ENCODE results near the gene RPRD1B.

RPRD1B gene

GRCh38 chr20:38084425-38084951 lies 50.9 kb downstream of the RPRD1B start:
- peaks cover 0 to 14% of the 10 kb centered on the region in 2 donors for H3K9me3 ChIP-seq (replicated peaks in 1 of 2; ENCODE audit: control insufficient read depth in 2 of 2, insufficient read depth in 1 of 2, low read depth in 1 of 2, low read length in 2 of 2)
- no peak overlapping the region for H3K14ac ChIP-seq (ENCODE audit: low read length)
- H3K9ac ChIP-seq (ENCODE audit: low read depth, low read length, poor library complexity) = no peak overlapping the region
- no peak overlapping the region for H2BK5ac ChIP-seq (ENCODE audit: low read length)
- H3K27me3 ChIP-seq (ENCODE audit: control insufficient read depth in 3 of 3, insufficient read depth in 3 of 3, low read depth in 1 of 3, low read length in 3 of 3) = no peaks in the 10 kb centered on the region
- H4K8ac ChIP-seq (ENCODE audit: low read depth, low read length) = no peak overlapping the region
- no peak overlapping the region for H4K91ac ChIP-seq (ENCODE audit: low read depth, low read length, poor library complexity)
- H3K36me3 ChIP-seq (replicated peaks in 1 of 2; ENCODE audit: control insufficient read depth in 2 of 2, insufficient read depth in 2 of 2, low read length in 2 of 2) = peaks cover 9 to 92% of the 10 kb centered on the region in 2 donors
- no peak overlapping the region for H2BK15ac ChIP-seq (ENCODE audit: low read length)
- H3K4me1 ChIP-seq (ENCODE audit: control insufficient read depth in 2 of 2, insufficient read depth in 1 of 2, low read depth in 1 of 2, low read length in 2 of 2) = peaks cover 0 to 2% of the 10 kb centered on the region in 2 donors
- H2BK120ac ChIP-seq (ENCODE audit: low read depth, low read length) = no peak overlapping the region
- H2AFZ ChIP-seq (ENCODE audit: low read length) = no peak overlapping the region
- no peak for DNase-seq (ENCODE audit: low spot score)
- H3K4me2 ChIP-seq (ENCODE audit: insufficient read depth, low read length, poor library complexity, severe bottlenecking) = no peak overlapping the region
- no peak overlapping the region for H3K4me3 ChIP-seq (ENCODE audit: low read length in 2 of 2)
- no peak overlapping the region for H2AK5ac ChIP-seq (ENCODE audit: low read depth, low read length)
- no peak overlapping the region for H3K27ac ChIP-seq (replicated peaks; ENCODE audit: low read length)
- no peak overlapping the region for H3K23ac ChIP-seq (ENCODE audit: low read depth, low read length, poor library complexity)
- no peak overlapping the region for H3K18ac ChIP-seq (ENCODE audit: low read length)
- H3K4ac ChIP-seq (ENCODE audit: low read length) = no peak overlapping the region
- no CpG with 5 or more reads among the region's 5 CpGs for WGBS, 2 donors (ENCODE audit: extremely low coverage in 2 of 2, insufficient read length in 2 of 2, insufficient replicate concordance in 1 of 2)
- no peaks in the 10 kb centered on the region for H3K79me1 ChIP-seq (ENCODE audit: low read depth, low read length)
- no peak overlapping the region for H2BK12ac ChIP-seq (ENCODE audit: low read length)

GRCh38 chr20:38085026-38085425 lies 51.5 kb downstream of the RPRD1B start:
- no peak overlapping the region for H3K18ac ChIP-seq (ENCODE audit: low read length)
- no peak overlapping the region for H2BK15ac ChIP-seq (ENCODE audit: low read length)
- H2BK120ac ChIP-seq (ENCODE audit: low read depth, low read length) = no peak overlapping the region
- H2BK5ac ChIP-seq (ENCODE audit: low read length) = no peak overlapping the region
- H3K27me3 ChIP-seq (ENCODE audit: control insufficient read depth in 3 of 3, insufficient read depth in 3 of 3, low read depth in 1 of 3, low read length in 3 of 3) = no peaks in the 10 kb centered on the region
- no peaks in the 10 kb centered on the region for H3K79me1 ChIP-seq (ENCODE audit: low read depth, low read length)
- no peak for DNase-seq (ENCODE audit: low spot score)
- H3K4me3 ChIP-seq (ENCODE audit: low read length in 2 of 2) = no peak overlapping the region
- no CpG with 5 or more reads among the region's 10 CpGs for WGBS, 2 donors (ENCODE audit: extremely low coverage in 2 of 2, insufficient read length in 2 of 2, insufficient replicate concordance in 1 of 2)
- H3K4me1 ChIP-seq (ENCODE audit: control insufficient read depth in 2 of 2, insufficient read depth in 1 of 2, low read depth in 1 of 2, low read length in 2 of 2) = peaks cover 0 to 2% of the 10 kb centered on the region in 2 donors
- H3K23ac ChIP-seq (ENCODE audit: low read depth, low read length, poor library complexity) = no peak overlapping the region
- H4K91ac ChIP-seq (ENCODE audit: low read depth, low read length, poor library complexity) = no peak overlapping the region
- no peak overlapping the region for H3K9ac ChIP-seq (ENCODE audit: low read depth, low read length, poor library complexity)
- peaks cover 11 to 92% of the 10 kb centered on the region in 2 donors for H3K36me3 ChIP-seq (replicated peaks in 1 of 2; ENCODE audit: control insufficient read depth in 2 of 2, insufficient read depth in 2 of 2, low read length in 2 of 2)
- no peak overlapping the region for H3K14ac ChIP-seq (ENCODE audit: low read length)
- H3K4me2 ChIP-seq (ENCODE audit: insufficient read depth, low read length, poor library complexity, severe bottlenecking) = no peak overlapping the region
- no peak overlapping the region for H4K8ac ChIP-seq (ENCODE audit: low read depth, low read length)
- no peak overlapping the region for H2BK12ac ChIP-seq (ENCODE audit: low read length)
- no peak overlapping the region for H2AK5ac ChIP-seq (ENCODE audit: low read depth, low read length)
- H3K4ac ChIP-seq (ENCODE audit: low read length) = no peak overlapping the region
- H3K27ac ChIP-seq (replicated peaks; ENCODE audit: low read length) = no peak overlapping the region
- peaks cover 0 to 10% of the 10 kb centered on the region in 2 donors for H3K9me3 ChIP-seq (replicated peaks in 1 of 2; ENCODE audit: control insufficient read depth in 2 of 2, insufficient read depth in 1 of 2, low read depth in 1 of 2, low read length in 2 of 2)
- no peak overlapping the region for H2AFZ ChIP-seq (ENCODE audit: low read length)

- DNase-seq (ENCODE audit: low spot score) = no peak
- no peak overlapping the region for H2AFZ ChIP-seq (ENCODE audit: low read length)
- H3K79me1 ChIP-seq (ENCODE audit: low read depth, low read length) = no peaks in the 10 kb centered on the region
- no peak overlapping the region for H3K14ac ChIP-seq (ENCODE audit: low read length)
- H3K27ac ChIP-seq (replicated peaks; ENCODE audit: low read length) = no peak overlapping the region
- H3K27me3 ChIP-seq (ENCODE audit: control insufficient read depth in 3 of 3, insufficient read depth in 3 of 3, low read depth in 1 of 3, low read length in 3 of 3) = no peaks in the 10 kb centered on the region
- H3K23ac ChIP-seq (ENCODE audit: low read depth, low read length, poor library complexity) = no peak overlapping the region
- H3K4me3 ChIP-seq (ENCODE audit: low read length in 2 of 2) = no peak overlapping the region
- no peak overlapping the region for H4K8ac ChIP-seq (ENCODE audit: low read depth, low read length)
- no peak overlapping the region for H2BK12ac ChIP-seq (ENCODE audit: low read length)
- no CpG with 5 or more reads among the region's 10 CpGs for WGBS, 2 donors (ENCODE audit: extremely low coverage in 2 of 2, insufficient read length in 2 of 2, insufficient replicate concordance in 1 of 2)
- no peak overlapping the region for H4K91ac ChIP-seq (ENCODE audit: low read depth, low read length, poor library complexity)
- no peak overlapping the region for H2BK15ac ChIP-seq (ENCODE audit: low read length)
- H3K4me2 ChIP-seq (ENCODE audit: insufficient read depth, low read length, poor library complexity, severe bottlenecking) = no peak overlapping the region
- H3K9me3 ChIP-seq (replicated peaks in 1 of 2; ENCODE audit: control insufficient read depth in 2 of 2, insufficient read depth in 1 of 2, low read depth in 1 of 2, low read length in 2 of 2) = no peaks in the 10 kb centered on the region
- peaks cover 16 to 85% of the 10 kb centered on the region in 2 donors for H3K36me3 ChIP-seq (replicated peaks in 1 of 2; ENCODE audit: control insufficient read depth in 2 of 2, insufficient read depth in 2 of 2, low read length in 2 of 2)
- H3K4me1 ChIP-seq (ENCODE audit: control insufficient read depth in 2 of 2, insufficient read depth in 1 of 2, low read depth in 1 of 2, low read length in 2 of 2) = peaks cover 0 to 6% of the 10 kb centered on the region in 2 donors
- H2BK120ac ChIP-seq (ENCODE audit: low read depth, low read length) = no peak overlapping the region
- no peak overlapping the region for H3K9ac ChIP-seq (ENCODE audit: low read depth, low read length, poor library complexity)
- H2BK5ac ChIP-seq (ENCODE audit: low read length) = no peak overlapping the region
- no peak overlapping the region for H2AK5ac ChIP-seq (ENCODE audit: low read depth, low read length)
- no peak overlapping the region for H3K4ac ChIP-seq (ENCODE audit: low read length)
- H3K18ac ChIP-seq (ENCODE audit: low read length) = no peak overlapping the region
Measured at GRCh38 chr20:38089500-38089899, 56.0 kb downstream of the RPRD1B start.

- no peak overlapping the region for H3K18ac ChIP-seq (ENCODE audit: low read length)
- no peak overlapping the region for H3K4me3 ChIP-seq (ENCODE audit: low read length in 2 of 2)
- no peak overlapping the region for H3K9ac ChIP-seq (ENCODE audit: low read depth, low read length, poor library complexity)
- no CpG with 5 or more reads among the region's 7 CpGs for WGBS, 2 donors (ENCODE audit: extremely low coverage in 2 of 2, insufficient read length in 2 of 2, insufficient replicate concordance in 1 of 2)
- peaks cover 0 to 4% of the 10 kb centered on the region in 2 donors for H3K4me1 ChIP-seq (ENCODE audit: control insufficient read depth in 2 of 2, insufficient read depth in 1 of 2, low read depth in 1 of 2, low read length in 2 of 2)
- no peaks in the 10 kb centered on the region for H3K79me1 ChIP-seq (ENCODE audit: low read depth, low read length)
- peaks cover 14 to 79% of the 10 kb centered on the region in 2 donors for H3K36me3 ChIP-seq (replicated peaks in 1 of 2; ENCODE audit: control insufficient read depth in 2 of 2, insufficient read depth in 2 of 2, low read length in 2 of 2)
- no peak overlapping the region for H3K4ac ChIP-seq (ENCODE audit: low read length)
- no peak overlapping the region for H2AFZ ChIP-seq (ENCODE audit: low read length)
- no peak overlapping the region for H2BK15ac ChIP-seq (ENCODE audit: low read length)
- no peak for DNase-seq (ENCODE audit: low spot score)
- H3K14ac ChIP-seq (ENCODE audit: low read length) = no peak overlapping the region
- H2BK120ac ChIP-seq (ENCODE audit: low read depth, low read length) = no peak overlapping the region
- no peak overlapping the region for H3K23ac ChIP-seq (ENCODE audit: low read depth, low read length, poor library complexity)
- H2BK12ac ChIP-seq (ENCODE audit: low read length) = no peak overlapping the region
- H2AK5ac ChIP-seq (ENCODE audit: low read depth, low read length) = no peak overlapping the region
- no peak overlapping the region for H3K27ac ChIP-seq (replicated peaks; ENCODE audit: low read length)
- no peak overlapping the region for H3K4me2 ChIP-seq (ENCODE audit: insufficient read depth, low read length, poor library complexity, severe bottlenecking)
- no peaks in the 10 kb centered on the region for H3K27me3 ChIP-seq (ENCODE audit: control insufficient read depth in 3 of 3, insufficient read depth in 3 of 3, low read depth in 1 of 3, low read length in 3 of 3)
- H3K9me3 ChIP-seq (replicated peaks in 1 of 2; ENCODE audit: control insufficient read depth in 2 of 2, insufficient read depth in 1 of 2, low read depth in 1 of 2, low read length in 2 of 2) = no peaks in the 10 kb centered on the region
- H2BK5ac ChIP-seq (ENCODE audit: low read length) = no peak overlapping the region
- H4K91ac ChIP-seq (ENCODE audit: low read depth, low read length, poor library complexity) = no peak overlapping the region
- H4K8ac ChIP-seq (ENCODE audit: low read depth, low read length) = no peak overlapping the region
Measured at GRCh38 chr20:38090061-38090460, 56.5 kb downstream of the RPRD1B start.

All from neuronal stem cell (in vitro differentiated cells).